Measurements from ENCODE around the gene CACNA1C.

Gene CACNA1C

GRCh38 chr12:2052826-2053678 is at the start of gene CACNA1C:
CACNA1C (plus strand) TSS chr12:2052987; CDS start chr12:2053563, 576 bp downstream.
- DNase-seq = peak; percentile 34

- DNase-seq = no peak
These were observed 49.1 kb upstream of the CACNA1C start for GRCh38 chr12:2003676-2004112.

- DNase-seq = peak; percentile 94
These were observed 48.5 kb upstream of the CACNA1C start, which contains the start of gene DCP1B for GRCh38 chr12:2004113-2004929. DCP1B (minus strand) TSS chr12:2004457; CDS start chr12:2004431, 26 bp downstream.

- DNase-seq = no peak
These were observed 44.1 kb upstream of the CACNA1C start for GRCh38 chr12:2008677-2009076.

- no peak for DNase-seq
These were observed 43.2 kb upstream of the CACNA1C start for GRCh38 chr12:2009623-2010022.

- DNase-seq = no peak
These were observed 40.9 kb upstream of the CACNA1C start for GRCh38 chr12:2011643-2012607.

GRCh38 chr12:2013086-2013485 is 39.7 kb upstream of the CACNA1C start:
- no peak for DNase-seq

- no peak for DNase-seq
These were observed 39.1 kb upstream of the CACNA1C start for GRCh38 chr12:2013527-2014223.

GRCh38 chr12:2014231-2014630 is 38.6 kb upstream of the CACNA1C start:
- no peak for DNase-seq

- DNase-seq = no peak
These were observed 35.8 kb upstream of the CACNA1C start for GRCh38 chr12:2016862-2017545.

- DNase-seq = no peak
These were observed 35.0 kb upstream of the CACNA1C start for GRCh38 chr12:2017546-2018337.

GRCh38 chr12:2018391-2018790 is 34.4 kb upstream of the CACNA1C start:
- DNase-seq = no peak

GRCh38 chr12:2019126-2019525 is 33.7 kb upstream of the CACNA1C start:
- no peak for DNase-seq

- no peak for DNase-seq
These were observed 32.3 kb upstream of the CACNA1C start for GRCh38 chr12:2020511-2020910.

GRCh38 chr12:2023365-2023764 is 29.4 kb upstream of the CACNA1C start:
- DNase-seq = no peak

- DNase-seq = no peak
These were observed 25.4 kb upstream of the CACNA1C start for GRCh38 chr12:2027351-2027750.

- DNase-seq = no peak
These were observed 22.9 kb upstream of the CACNA1C start for GRCh38 chr12:2029851-2030250.

GRCh38 chr12:2032506-2032905 is 20.3 kb upstream of the CACNA1C start:
- no peak for DNase-seq

GRCh38 chr12:2034633-2035430 is 18.0 kb upstream of the CACNA1C start:
- DNase-seq = peak; percentile 89

Data from activated naive CD4-positive, alpha-beta T cell treated with Interleukin-2 at 50 U/mL for 16 hours (primary cell).